HepG2 (cell line): ENCODE measurements around the gene SPAG8. TPM values are rescaled to one million over a fixed set of nuclear protein-coding genes. Genes with fewer than 3 reads are reported as not detected.
A peak's percentile ranks its signal among the peaks of the same experiment; 100 is the strongest.

ENCODE experiments used
- ATAC-seq: fragments of 200-7000 bp; cut with Tn5 transposase; 3 replicates; pipeline ENCODE4 v1.9.1; 2020; ENCODE audit warnings: mild to moderate bottlenecking, moderate library complexity
- BruUV-seq: library from RNA; stranded (reverse); fragments of 400-500 nt; replicated peaks from 2 replicates; lab custom pipeline; 2021; lab: Mats Ljungman, UMichigan
- CTCF ChIA-PET: fragments of 300-600 bp; formaldehyde crosslinking; extraction: SDS; loops from one replicate; lab custom pipeline; 2021; ENCODE audit warnings: low total read pairs, inconsistent platforms, low intra/inter-chr PET ratio; lab: Yijun Ruan, JAX
- POLR2A ChIA-PET: fragments of 350-600 bp; sonication (Branson Sonifier 250); formaldehyde crosslinking; loops from one replicate; lab custom pipeline; 2020; ENCODE audit warnings: antibody characterized with exemption, inconsistent platforms; lab: Yijun Ruan, JAX
- DNase-seq: peaks from one replicate; pipeline ENCODE4 v3.0.0-alpha.2; 2015; ENCODE audit warnings: low spot score
- FAIRE-seq: peaks from 3 replicates; lab custom pipeline; 2011; peaks lifted over from hg19 to GRCh38; lab: Jason Lieb, UNC
- H2AFZ ChIP-seq: one replicate; pipeline ENCODE4 v1.6.1; 2011; ENCODE audit warnings: low read length, inconsistent platforms
- H3K27ac ChIP-seq: fragments of 300-600 bp; 3 replicates; pipeline ENCODE4 v1.8.0; 2011; ENCODE audit warnings: mixed run types, mild to moderate bottlenecking, mixed read lengths, low read length, inconsistent platforms; ENCODE audit not compliant: insufficient read depth; ENCODE audit errors: extremely low read length
- H3K27me3 ChIP-seq, 2 experiments: fragments of 200-600 bp in 1 of 2; 2 replicates in 1 of 2; 3 replicates in 1 of 2; pipeline versions ENCODE4 v1.6.0 to v1.8.0; 2011; ENCODE audit warnings: low read length in 2 of 2, mild to moderate bottlenecking in 2 of 2, moderate library complexity in 2 of 2, inconsistent platforms in 1 of 2; ENCODE audit not compliant: insufficient read depth in 2 of 2, control insufficient read depth in 1 of 2
- H3K36me3 ChIP-seq, 2 experiments: fragments of 200-600 bp in 1 of 2; replicated peaks in 1 of 2; 2 replicates in 1 of 2; 3 replicates in 1 of 2; pipeline versions ENCODE4 v1.5.1 to v1.8.0; 2011; ENCODE audit warnings: low read length in 2 of 2, inconsistent platforms in 1 of 2; ENCODE audit not compliant: insufficient read depth in 2 of 2, control insufficient read depth in 1 of 2
- H3K4me1 ChIP-seq: 2 replicates; pipeline ENCODE4 v1.5.1; 2012; ENCODE audit warnings: low read length, inconsistent platforms; ENCODE audit not compliant: insufficient read depth
- H3K4me2 ChIP-seq: 2 replicates; pipeline ENCODE4 v1.6.0; 2011; ENCODE audit warnings: low read depth, low read length, inconsistent platforms
- H3K4me3 ChIP-seq, 3 experiments: fragments of 200-600 bp in 1 of 3; sonication (generic), shearing (Covaris generic) in 1 of 3; replicated peaks in 1 of 3; 2 replicates each; pipeline ENCODE4 v1.5.1; 2011 to 2016; ENCODE audit warnings: low read length in 3 of 3, inconsistent platforms in 2 of 3, low read depth in 2 of 3, mild to moderate bottlenecking in 2 of 3, control low read depth in 1 of 3, mixed read lengths in 1 of 3; ENCODE audit not compliant: insufficient read depth in 1 of 3
- H3K79me2 ChIP-seq: one replicate; pipeline ENCODE4 v1.6.1; 2011; ENCODE audit warnings: low read length, inconsistent platforms; ENCODE audit not compliant: insufficient read depth
- H3K9ac ChIP-seq: 2 replicates; pipeline ENCODE4 v1.6.0; 2011; ENCODE audit warnings: mild to moderate bottlenecking, low read depth, low read length, inconsistent platforms; ENCODE audit not compliant: insufficient read depth
- H3K9me3 ChIP-seq: 2 replicates; pipeline ENCODE4 v1.5.1; 2012; ENCODE audit warnings: mild to moderate bottlenecking, low read length
- H4K20me1 ChIP-seq: 2 replicates; pipeline ENCODE4 v1.6.0; 2011; ENCODE audit warnings: inconsistent platforms, mild to moderate bottlenecking, low read length, moderate library complexity; ENCODE audit not compliant: insufficient read depth
- AHR ChIP-seq: IDR thresholded peaks from 2 replicates; pipeline ENCODE4 v1.6.1; 2018; ENCODE audit warnings: missing genetic modification reagents, missing compliant biosample characterization
- WGBS: methylation state at CpG from one replicate; pipeline ENCODE4 v1.1.6; 2017; ENCODE audit warnings: low lambda C conversion rate; 5-methylcytosine and 5-hydroxymethylcytosine counted together
- in situ Hi-C: cut with HindIII; loops from 2 replicates; pipeline ENCODE4 v1.10.0; 2017; ENCODE audit warnings: low pct_unique_long_range_greater_than_20kb; ENCODE audit not compliant: extremely low pct_ligation_motif_present
- intact Hi-C: fragments of 100-400 bp; cut with micrococcal nuclease; formaldehyde crosslinking; loops from one replicate; pipeline ENCODE4 v1.10.0; 2022; ENCODE audit not compliant: unreplicated experiment
- polyA plus RNA-seq, 8 experiments: library from polyadenylated mRNA; depleted of rRNA in 3 of 8; stranded (reverse) in 7 of 8; unstranded in 1 of 8; fragments of >200 nt; fragmentation: Illumina TruSeq in 4 of 8; extraction: Trizol in 4 of 8; gene quantifications; 2 replicates each; pipeline versions ENCODE4 v1.2.1 to v1.2.3, GENCODE V29; 2011 to 2016; ENCODE audit warnings: low read depth in 4 of 8, missing spikeins in 1 of 8, mixed read lengths in 1 of 8; ENCODE audit not compliant: insufficient read depth in 1 of 8
- total RNA-seq, 5 experiments: library from RNA; depleted of rRNA; stranded (reverse); fragments of >200 nt; fragmentation: Illumina TruSeq; extraction: Trizol; gene quantifications; 2 replicates each; pipeline ENCODE4 v1.2.3, GENCODE V29; 2016; ENCODE audit warnings: low read depth in 1 of 5
- TF ChIP-seq, protein P1 (sequence below): sonication (generic); formaldehyde crosslinking; IDR thresholded peaks from 2 replicates; pipeline ENCODE4 v1.9.0; 2021; ENCODE audit warnings: missing genetic modification reagents, mild to moderate bottlenecking, borderline replicate concordance
- TF ChIP-seq, protein P2 (sequence below): sonication (generic); formaldehyde crosslinking; IDR thresholded peaks from 2 replicates; pipeline ENCODE4 v1.5.1; 2020; ENCODE audit warnings: mild to moderate bottlenecking, missing genetic modification reagents

The SPAG8 gene
- total and polyA plus RNA-seq, 2 of the 13 experiments (the other 11 are each of a cell fraction or from before 2014, with no cell fraction given): 0.18 to 0.27 TPM

DNA sequence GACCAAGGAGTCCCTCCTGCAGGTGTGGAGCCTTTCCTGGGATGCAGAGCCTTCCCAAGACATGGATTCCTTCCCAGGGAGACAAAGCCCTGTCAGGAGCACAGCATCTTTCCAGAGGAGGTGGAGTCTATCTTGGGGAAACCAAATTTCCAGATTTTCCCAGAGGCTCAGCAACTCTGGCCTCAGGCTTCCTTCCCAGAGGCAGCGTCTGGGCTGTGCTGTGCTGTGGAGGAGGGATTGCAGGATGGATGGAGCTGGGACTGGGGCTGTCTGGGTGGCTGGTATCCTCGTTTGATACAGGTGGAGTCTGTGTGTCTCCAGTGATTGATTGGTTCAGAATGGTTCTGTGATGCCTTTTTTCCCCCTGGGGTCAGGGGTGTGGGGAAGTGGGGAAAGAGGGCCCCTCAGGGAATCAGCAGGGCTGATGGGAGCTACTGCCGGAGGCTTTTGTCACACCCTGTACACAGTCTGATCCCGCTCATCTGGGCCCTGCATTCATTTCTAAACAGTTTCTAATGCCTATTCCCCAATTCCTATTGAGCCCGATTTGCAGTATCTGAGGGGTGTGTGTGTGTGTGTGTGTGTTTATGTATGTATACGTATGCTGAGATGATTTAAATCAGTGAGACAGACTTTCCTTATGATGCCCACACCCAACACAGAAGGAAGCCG lies 42.2 kb upstream of the SPAG8 start (continued):
- TF ChIP-seq, protein P1, sequence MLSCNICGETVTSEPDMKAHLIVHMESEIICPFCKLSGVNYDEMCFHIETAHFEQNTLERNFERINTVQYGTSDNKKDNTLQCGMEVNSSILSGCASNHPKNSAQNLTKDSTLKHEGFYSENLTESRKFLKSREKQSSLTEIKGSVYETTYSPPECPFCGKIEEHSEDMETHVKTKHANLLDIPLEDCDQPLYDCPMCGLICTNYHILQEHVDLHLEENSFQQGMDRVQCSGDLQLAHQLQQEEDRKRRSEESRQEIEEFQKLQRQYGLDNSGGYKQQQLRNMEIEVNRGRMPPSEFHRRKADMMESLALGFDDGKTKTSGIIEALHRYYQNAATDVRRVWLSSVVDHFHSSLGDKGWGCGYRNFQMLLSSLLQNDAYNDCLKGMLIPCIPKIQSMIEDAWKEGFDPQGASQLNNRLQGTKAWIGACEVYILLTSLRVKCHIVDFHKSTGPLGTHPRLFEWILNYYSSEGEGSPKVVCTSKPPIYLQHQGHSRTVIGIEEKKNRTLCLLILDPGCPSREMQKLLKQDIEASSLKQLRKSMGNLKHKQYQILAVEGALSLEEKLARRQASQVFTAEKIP (CRISPR knock-in tag): no peak
- TF ChIP-seq, all 625 proteins: peak for 0

DNA sequence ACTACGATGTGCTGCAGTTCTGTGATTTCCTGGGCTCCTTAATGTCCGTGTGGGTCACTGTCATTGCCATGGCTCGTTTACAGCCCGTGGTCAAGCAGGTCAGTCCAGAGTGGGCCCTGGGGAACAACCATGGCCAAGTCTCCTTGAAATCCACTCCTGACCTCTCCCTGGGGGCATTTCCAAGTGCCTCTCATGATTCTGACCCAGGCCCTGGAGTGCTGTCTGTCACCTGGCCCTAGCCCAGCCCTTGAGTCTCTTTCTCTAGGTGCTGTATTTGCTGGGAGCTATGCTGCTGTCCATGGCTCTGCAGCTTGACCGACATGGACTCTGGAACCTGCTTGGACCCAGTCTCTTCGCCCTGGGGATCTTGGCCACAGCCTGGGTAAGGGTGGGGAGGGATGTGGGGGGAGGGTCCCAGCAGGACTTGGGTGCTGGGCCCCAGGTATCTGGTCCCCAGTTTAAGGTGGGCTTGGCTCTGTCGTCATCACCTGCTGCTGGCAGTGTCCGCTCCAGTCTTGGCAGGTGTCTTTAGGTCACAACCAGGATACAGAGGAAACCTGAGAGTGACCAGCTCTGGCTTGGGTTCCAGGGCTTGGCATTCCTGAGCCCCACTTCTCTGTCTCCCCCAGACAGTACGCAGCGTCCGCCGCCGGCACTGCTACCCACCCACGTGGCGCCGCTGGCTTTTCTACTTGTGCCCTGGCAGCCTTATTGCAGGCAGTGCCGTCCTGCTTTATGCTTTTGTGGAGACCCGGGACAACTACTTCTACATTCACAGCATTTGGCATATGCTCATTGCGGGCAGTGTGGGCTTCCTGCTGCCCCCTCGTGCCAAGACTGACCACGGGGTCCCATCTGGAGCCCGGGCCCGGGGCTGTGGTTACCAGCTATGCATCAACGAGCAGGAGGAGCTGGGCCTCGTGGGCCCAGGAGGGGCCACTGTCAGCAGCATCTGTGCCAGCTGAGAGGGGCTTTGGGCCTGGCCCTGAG lies 41.1 kb upstream of the SPAG8 start:
- FAIRE-seq (no peak), ATAC-seq (peak; percentile 48; the same call in 1 of the 3 replicates), DNase-seq (no peak)
- in situ Hi-C loops: no loop called here
- ChIA-PET CTCF (no interaction called here), POLR2A (no interaction called here)
- no TSS peak for BruUV-seq
- no peak overlapping the region for H3K27ac ChIP-seq
- H3K36me3 ChIP-seq: no peaks in the 10 kb centered on the region
- no peaks in the 10 kb centered on the region for H3K4me1 ChIP-seq
- H3K4me3 ChIP-seq: no peak overlapping the region
- intact Hi-C loops: no loop called here
- TF ChIP-seq, protein P2, sequence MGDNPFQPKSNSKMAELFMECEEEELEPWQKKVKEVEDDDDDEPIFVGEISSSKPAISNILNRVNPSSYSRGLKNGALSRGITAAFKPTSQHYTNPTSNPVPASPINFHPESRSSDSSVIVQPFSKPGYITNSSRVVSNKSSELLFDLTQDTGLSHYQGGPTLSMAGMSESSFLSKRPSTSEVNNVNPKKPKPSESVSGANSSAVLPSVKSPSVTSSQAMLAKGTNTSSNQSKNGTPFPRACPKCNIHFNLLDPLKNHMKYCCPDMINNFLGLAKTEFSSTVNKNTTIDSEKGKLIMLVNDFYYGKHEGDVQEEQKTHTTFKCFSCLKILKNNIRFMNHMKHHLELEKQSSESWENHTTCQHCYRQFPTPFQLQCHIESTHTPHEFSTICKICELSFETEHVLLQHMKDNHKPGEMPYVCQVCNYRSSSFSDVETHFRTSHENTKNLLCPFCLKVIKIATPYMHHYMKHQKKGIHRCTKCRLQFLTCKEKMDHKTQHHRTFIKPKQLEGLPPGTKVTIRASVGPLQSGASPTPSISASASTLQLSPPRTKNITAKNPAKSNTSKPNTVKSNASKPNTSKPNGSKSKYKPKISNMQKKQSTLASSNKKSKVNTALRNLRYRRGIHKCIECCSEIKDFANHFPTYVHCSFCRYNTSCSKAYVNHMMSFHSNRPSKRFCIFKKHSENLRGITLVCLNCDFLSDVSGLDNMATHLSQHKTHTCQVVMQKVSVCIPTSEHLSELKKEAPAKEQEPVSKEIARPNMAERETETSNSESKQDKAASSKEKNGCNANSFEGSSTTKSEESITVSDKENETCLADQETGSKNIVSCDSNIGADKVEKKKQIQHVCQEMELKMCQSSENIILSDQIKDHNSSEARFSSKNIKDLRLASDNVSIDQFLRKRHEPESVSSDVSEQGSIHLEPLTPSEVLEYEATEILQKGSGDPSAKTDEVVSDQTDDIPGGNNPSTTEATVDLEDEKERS: no peak
- TF ChIP-seq AHR: no peak
- no peak overlapping the region for H3K4me2 ChIP-seq
- no peaks in the 10 kb centered on the region for H3K79me2 ChIP-seq
- H3K9ac ChIP-seq: no peak overlapping the region
- peaks cover 0 to 20% of the 10 kb centered on the region in 2 experiments; a peak in 1 of 5 replicates for H3K27me3 ChIP-seq
- H2AFZ ChIP-seq: no peak overlapping the region
- H4K20me1 ChIP-seq: no peaks in the 10 kb centered on the region
- no peaks in the 10 kb centered on the region for H3K9me3 ChIP-seq
- 53% methylated on average over 16 of the region's 25 CpGs for WGBS
